ENCODE results near the gene RASL11B.

The RASL11B gene

DNA sequence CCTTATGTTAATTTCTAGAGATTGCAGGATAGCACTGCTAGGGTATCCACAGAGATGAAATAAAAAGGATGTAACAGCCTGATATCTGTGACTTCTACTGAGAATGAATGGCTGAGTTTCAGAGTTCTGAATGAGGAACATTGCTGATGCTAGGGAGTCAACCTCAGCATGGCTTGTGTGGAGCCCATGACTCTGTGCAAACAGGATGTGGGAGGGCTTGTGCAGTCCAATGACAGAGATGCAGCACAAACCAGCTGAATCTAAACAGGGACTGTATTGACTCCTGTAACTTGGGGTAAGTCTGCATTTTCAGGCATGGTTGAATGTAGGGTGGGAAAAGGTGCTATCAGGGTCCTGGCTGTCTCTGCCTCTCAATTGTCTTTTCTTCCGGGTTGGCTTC, 5.3 kb upstream of the RASL11B start:
- Histone ChIP-seq H3K4me3 (replicated peaks; ENCODE audit: insufficient read depth, low read length) (no peak overlapping the region), H3K27me3 (ENCODE audit: insufficient read depth, poor library complexity, severe bottlenecking) (no peaks in the 10 kb centered on the region), H3K27ac (replicated peaks) (no peak overlapping the region)
- TF ChIP-seq POLR2AphosphoS5 (IDR thresholded peaks at IDR 0.05; ENCODE audit: low read depth), result no peak
- TF ChIP-seq, protein P1, sequence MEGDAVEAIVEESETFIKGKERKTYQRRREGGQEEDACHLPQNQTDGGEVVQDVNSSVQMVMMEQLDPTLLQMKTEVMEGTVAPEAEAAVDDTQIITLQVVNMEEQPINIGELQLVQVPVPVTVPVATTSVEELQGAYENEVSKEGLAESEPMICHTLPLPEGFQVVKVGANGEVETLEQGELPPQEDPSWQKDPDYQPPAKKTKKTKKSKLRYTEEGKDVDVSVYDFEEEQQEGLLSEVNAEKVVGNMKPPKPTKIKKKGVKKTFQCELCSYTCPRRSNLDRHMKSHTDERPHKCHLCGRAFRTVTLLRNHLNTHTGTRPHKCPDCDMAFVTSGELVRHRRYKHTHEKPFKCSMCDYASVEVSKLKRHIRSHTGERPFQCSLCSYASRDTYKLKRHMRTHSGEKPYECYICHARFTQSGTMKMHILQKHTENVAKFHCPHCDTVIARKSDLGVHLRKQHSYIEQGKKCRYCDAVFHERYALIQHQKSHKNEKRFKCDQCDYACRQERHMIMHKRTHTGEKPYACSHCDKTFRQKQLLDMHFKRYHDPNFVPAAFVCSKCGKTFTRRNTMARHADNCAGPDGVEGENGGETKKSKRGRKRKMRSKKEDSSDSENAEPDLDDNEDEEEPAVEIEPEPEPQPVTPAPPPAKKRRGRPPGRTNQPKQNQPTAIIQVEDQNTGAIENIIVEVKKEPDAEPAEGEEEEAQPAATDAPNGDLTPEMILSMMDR (IDR thresholded peaks at IDR 0.05; ENCODE audit: insufficient read depth, low read length), result no peak
- DNase-seq (ENCODE audit: low read depth in 1 of 2, low spot score in 1 of 2), result no peak

DNA sequence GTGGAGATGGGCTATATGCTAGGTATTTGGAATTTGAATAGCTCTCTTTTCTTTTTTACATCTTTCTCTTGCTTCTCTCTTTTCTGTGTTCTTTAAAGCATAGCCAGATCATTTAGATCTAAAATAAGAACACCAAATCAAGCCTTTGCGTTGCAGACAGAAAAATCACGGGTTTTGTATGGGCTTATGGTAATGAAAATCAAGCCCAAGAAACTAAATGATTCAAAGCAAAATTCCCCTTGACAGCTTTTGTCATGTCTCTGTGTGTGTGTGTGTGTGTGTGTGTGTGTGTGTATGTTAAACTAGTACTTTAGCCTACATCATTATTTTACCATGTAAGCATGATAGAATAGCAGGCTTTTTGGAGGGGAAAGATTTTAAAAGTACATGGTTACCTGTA, 1.8 kb upstream of the RASL11B start:
- no peak for TF ChIP-seq GABPA (IDR thresholded peaks at IDR 0.05; ENCODE audit: low read depth)
- TF ChIP-seq SPI1 (IDR thresholded peaks at IDR 0.05; ENCODE audit: borderline replicate concordance, low read depth), result no peak
- Histone ChIP-seq H3K4me3 (replicated peaks; ENCODE audit: insufficient read depth, low read length) (no peak overlapping the region), H3K27me3 (ENCODE audit: insufficient read depth, poor library complexity, severe bottlenecking) (no peaks in the 10 kb centered on the region), H3K27ac (replicated peaks) (no peak overlapping the region)
- DNase-seq (ENCODE audit: low read depth in 1 of 2, low spot score in 1 of 2), result no peak

DNA sequence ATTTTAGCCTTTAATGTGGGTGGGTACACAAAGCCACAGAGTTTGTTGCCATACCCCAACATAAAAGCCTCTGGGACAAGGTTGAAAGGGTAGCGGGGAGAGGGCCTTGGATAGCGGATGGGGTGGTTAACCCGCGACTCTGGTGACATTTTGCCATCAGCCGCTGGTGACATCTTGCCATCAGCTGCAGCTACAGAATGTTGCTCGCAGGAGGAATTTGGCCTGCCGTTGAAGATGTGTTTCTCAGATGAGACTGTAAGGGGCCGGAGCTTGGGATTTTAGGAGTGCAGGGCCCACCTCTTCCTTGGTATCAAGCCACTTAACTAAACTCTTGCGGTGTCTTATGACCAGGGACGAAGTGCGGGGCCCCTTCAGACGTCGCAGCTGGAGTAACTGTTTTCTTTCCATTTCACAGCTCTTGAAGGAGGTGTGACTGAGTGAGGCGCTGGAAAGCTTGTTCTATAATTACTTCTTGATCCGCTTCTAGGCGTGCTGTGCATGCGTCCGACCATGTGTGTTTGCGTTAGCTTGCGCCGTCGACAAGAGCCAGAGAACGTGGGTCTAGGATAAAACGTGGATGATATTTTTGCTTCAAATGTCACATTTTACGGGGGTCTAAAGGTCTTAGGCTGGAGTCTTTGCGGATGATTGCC, 820 bp upstream of the RASL11B start:
- TF ChIP-seq SPI1 (IDR thresholded peaks at IDR 0.05; ENCODE audit: borderline replicate concordance, low read depth) (no peak), GABPA (IDR thresholded peaks at IDR 0.05; ENCODE audit: low read depth) (no peak), POLR2AphosphoS5 (IDR thresholded peaks at IDR 0.05; ENCODE audit: low read depth) (no peak)
- TF ChIP-seq, protein P2, sequence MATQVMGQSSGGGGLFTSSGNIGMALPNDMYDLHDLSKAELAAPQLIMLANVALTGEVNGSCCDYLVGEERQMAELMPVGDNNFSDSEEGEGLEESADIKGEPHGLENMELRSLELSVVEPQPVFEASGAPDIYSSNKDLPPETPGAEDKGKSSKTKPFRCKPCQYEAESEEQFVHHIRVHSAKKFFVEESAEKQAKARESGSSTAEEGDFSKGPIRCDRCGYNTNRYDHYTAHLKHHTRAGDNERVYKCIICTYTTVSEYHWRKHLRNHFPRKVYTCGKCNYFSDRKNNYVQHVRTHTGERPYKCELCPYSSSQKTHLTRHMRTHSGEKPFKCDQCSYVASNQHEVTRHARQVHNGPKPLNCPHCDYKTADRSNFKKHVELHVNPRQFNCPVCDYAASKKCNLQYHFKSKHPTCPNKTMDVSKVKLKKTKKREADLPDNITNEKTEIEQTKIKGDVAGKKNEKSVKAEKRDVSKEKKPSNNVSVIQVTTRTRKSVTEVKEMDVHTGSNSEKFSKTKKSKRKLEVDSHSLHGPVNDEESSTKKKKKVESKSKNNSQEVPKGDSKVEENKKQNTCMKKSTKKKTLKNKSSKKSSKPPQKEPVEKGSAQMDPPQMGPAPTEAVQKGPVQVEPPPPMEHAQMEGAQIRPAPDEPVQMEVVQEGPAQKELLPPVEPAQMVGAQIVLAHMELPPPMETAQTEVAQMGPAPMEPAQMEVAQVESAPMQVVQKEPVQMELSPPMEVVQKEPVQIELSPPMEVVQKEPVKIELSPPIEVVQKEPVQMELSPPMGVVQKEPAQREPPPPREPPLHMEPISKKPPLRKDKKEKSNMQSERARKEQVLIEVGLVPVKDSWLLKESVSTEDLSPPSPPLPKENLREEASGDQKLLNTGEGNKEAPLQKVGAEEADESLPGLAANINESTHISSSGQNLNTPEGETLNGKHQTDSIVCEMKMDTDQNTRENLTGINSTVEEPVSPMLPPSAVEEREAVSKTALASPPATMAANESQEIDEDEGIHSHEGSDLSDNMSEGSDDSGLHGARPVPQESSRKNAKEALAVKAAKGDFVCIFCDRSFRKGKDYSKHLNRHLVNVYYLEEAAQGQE (IDR thresholded peaks at IDR 0.05; ENCODE audit: insufficient replicate concordance, low read depth), result no peak
- TF ChIP-seq, protein P1 (IDR thresholded peaks at IDR 0.05; ENCODE audit: insufficient read depth, low read length), result no peak
- Histone ChIP-seq H3K4me3 (replicated peaks; ENCODE audit: insufficient read depth, low read length) (peak overlapping the region; percentile 62), H3K27me3 (ENCODE audit: insufficient read depth, poor library complexity, severe bottlenecking) (no peaks in the 10 kb centered on the region), H3K27ac (replicated peaks) (no peak overlapping the region)
- DNase-seq (ENCODE audit: low read depth in 1 of 2, low spot score in 1 of 2), result no peak

GRCh38 chr4:52862639-52863161, 583 bp downstream of the RASL11B start:
- Histone ChIP-seq H3K27me3 (ENCODE audit: insufficient read depth, poor library complexity, severe bottlenecking) (no peaks in the 10 kb centered on the region), H3K27ac (replicated peaks) (no peak overlapping the region)

More at GRCh38 chr4:52862639-52863161, 583 bp downstream of the RASL11B start:
- peak overlapping the region; percentile 62 for H3K4me3 ChIP-seq (replicated peaks; ENCODE audit: insufficient read depth, low read length)
- TF ChIP-seq POLR2AphosphoS5 (IDR thresholded peaks at IDR 0.05; ENCODE audit: low read depth) (no peak), GABPA (IDR thresholded peaks at IDR 0.05; ENCODE audit: low read depth) (no peak)
- TF ChIP-seq, protein P1 (IDR thresholded peaks at IDR 0.05; ENCODE audit: insufficient read depth, low read length), result no peak
- TF ChIP-seq, protein P2 (IDR thresholded peaks at IDR 0.05; ENCODE audit: insufficient replicate concordance, low read depth), result no peak
- DNase-seq (ENCODE audit: low read depth in 1 of 2, low spot score in 1 of 2), result no peak

Data from HL-60 (cell line).